C4-2B (cell line): Measurements from ENCODE around the gene LHX8.

Source experiments
- CTCF ChIP-seq: fragments of 450-650 bp; conservative IDR thresholded peaks from 2 replicates; pipeline ENCODE4 v1.5.1; 2017; ENCODE audit warnings: mild to moderate bottlenecking
- ZFX ChIP-seq: fragments of 450-650 bp; IDR thresholded peaks from 2 replicates; pipeline ENCODE4 v1.6.1; 2017

- TF ChIP-seq CTCF, result no peak
- no peak for TF ChIP-seq ZFX
Measured at GRCh38 chr1:75159154-75159553, 25.0 kb downstream of the LHX8 start.
